Activated CD8-positive, alpha-beta memory T cell treated with anti-CD3 and anti-CD28 coated beads for 1 hour (primary cell): ENCODE results near the gene CDC42BPA.

ENCODE experiments used
- DNase-seq, 2 donors: peaks; one replicate each; pipeline ENCODE4 v3.0.0-alpha.2; 2020; ENCODE audit warnings: low read depth in 1 of 2; ENCODE audit errors: extremely low read depth in 1 of 2

Gene CDC42BPA

DNA sequence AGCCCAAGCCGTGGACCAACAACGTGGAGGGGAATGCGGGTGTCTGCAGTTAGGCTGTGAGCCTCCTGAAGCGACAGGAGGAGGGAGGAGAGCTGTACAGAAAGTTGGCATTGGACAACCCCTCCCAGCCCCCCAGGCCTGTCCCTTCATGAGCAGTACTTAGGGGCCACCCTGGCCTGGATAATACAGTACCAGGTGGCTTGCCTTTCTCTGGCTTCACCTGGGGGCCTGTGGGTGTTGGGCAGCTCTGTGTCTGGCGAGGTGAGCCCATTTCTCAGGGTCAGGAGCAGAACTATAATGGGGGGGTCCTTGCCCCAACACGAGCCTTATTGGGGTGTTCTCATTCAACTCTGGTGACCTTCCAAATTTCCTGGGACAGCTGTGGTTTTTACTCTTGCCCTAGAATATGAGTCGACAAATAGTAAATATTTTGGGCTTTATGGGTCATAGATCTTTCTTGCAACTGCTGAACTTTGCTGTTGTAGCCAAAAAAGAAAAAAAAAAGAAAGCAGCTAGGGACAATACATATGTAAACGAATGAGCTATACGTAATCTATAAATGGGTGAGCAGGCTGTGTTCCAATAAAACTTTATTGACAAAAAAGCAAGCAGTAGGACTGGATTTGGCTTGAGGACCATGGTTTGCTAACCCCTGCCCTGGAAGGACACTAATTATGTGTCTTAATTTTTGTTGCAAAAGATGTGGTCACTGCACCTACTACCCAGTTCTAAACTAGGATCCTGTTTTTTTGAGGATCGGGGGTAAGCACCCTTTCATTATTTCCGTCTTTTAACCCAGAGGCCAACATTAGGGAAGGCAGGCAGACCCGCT is 366.8 kb downstream of the CDC42BPA start:
- no peak for DNase-seq

DNA sequence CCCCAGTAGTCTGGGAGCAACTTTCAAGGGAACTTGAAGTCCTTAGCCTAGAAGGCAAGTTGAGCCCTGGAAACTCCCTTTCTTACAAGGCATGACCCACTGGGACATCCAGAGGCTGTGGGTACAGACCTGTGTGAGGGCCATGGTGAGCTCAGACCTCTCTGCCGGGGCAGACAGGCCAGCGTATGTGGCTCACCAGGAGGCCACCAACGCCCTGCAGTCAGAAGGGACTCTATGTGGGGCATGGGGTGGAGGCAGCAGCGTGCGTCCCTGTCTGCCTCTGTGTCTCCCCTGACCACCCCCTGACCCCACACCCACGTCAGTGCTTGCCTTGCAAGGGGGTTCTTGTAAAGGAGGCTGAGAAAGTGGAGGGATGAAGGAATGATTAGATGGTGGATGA is 367.4 kb downstream of the CDC42BPA start:
- DNase-seq, result no peak

DNA sequence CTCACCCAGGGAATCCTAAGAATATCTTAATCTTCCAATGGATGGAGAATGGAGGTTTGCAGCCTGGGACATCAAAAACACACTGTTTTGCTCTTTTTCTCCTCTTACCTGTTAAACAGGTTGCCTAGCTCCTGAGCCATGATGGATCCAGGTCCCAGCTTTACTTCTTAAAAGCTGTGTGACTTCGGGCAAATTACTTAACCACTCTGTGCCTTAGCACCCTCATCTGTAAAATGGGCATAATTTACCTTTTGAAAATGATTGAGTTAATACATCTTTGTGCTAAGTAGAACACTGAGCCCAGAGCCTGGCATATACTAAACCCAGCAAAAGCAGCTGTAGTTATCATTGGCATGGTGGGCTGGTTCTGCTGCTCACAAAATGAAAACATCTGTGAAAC is 368.0 kb downstream of the CDC42BPA start:
- DNase-seq, result no peak

DNA sequence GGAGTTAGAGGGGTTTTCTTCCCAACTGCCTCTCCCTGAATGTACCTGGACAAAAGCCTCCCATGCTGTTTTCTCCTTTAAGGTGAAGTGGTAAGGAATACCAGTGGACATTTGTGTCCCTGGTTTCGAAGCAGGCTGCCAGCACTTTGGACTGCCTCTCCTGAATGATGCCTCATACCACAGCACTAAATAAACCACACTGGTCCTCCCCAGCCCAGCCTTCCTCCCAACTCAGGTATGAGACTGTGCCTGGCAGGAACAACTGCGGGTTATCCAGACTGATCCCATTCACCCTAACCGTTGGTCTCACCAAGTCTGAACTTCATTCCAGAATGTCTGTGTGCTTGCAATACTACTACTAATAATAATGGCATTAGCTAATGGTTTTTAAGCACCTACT is 368.9 kb downstream of the CDC42BPA start:
- no peak for DNase-seq

DNA sequence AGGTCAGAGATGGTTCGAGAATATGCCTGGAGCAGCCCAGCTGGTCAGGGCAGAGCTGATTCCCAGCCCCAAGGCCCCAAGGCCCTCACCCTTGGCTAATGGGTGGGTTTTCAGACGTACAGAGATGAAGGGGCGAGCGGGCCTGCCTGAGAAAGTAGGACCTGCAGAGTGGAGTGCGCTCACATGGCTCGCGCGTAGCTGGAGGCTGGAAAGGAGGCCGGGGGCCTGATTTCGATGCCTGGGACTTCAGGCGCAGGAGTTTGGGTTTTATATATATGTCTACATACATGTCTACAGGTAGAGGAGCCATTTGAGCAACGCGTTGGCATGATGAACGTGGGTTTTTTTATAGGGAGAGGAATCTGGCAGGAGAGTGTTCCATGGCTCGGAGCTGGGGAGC is 369.3 kb downstream of the CDC42BPA start:
- DNase-seq, result no peak

- no peak for DNase-seq
Measured at GRCh38 chr1:226948480-226948879, 369.8 kb downstream of the CDC42BPA start.

- DNase-seq, result no peak
Measured at GRCh38 chr1:226948051-226948450, 370.2 kb downstream of the CDC42BPA start.

- DNase-seq, result no peak
Measured at GRCh38 chr1:226946841-226947240, 371.5 kb downstream of the CDC42BPA start.

GRCh38 chr1:226946285-226946684 is 372.0 kb downstream of the CDC42BPA start:
- DNase-seq, result no peak

DNA sequence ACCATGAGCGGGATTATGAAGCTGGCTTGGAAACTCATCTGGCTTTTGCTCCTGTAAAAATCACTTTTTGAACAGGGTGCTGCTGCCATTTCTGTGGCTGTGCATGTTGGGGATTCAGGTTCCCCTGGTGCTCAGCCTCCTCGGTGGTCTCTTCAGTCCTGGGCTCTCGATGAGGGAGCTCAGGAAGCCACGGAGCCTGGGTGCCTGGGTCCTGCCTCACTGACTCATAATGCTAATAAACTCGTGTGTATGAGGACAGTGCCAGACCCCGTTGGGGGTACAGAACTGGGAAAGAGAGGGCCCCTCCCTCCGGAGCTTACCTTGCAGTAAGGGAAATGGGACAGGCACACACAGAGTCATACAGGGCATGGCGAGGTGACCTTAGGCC is 372.4 kb downstream of the CDC42BPA start:
- no peak for DNase-seq

DNA sequence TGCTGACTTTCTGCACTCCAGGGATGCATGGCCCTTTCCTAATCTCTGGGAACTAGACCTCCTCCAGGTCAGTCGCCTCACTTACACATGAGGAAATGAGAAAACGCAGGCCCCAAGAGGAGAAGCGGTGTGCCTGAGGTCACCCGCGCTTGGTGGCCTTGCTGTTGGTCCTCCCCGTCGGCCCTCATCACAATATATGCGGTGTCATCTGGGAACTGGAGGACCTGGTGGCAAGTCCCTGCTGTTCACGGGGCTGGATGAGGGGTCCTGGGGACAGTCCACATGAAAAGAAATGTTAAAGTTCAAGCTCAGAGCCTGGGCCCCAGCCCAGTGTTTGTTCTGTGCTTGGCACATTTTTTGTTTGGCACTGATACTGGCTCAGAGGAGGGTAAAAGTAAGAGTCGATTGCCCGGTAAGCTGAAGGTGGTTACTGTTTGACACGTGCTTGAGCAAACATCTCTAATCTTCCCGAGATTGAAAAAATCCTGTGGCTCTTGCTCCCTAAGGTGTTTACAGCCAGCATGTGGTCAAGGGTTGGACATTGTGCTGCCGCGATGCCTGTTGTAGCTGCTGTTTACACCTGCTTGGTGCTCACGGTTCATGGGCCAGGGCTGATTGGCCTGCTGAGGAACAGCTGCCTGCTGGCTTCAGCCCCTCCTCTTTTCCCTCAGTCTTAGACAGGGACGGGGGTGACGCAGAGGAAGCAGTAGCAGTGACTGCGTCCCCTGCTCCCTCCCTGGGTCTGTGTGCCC is 373.0 kb downstream of the CDC42BPA start:
- no peak for DNase-seq

DNA sequence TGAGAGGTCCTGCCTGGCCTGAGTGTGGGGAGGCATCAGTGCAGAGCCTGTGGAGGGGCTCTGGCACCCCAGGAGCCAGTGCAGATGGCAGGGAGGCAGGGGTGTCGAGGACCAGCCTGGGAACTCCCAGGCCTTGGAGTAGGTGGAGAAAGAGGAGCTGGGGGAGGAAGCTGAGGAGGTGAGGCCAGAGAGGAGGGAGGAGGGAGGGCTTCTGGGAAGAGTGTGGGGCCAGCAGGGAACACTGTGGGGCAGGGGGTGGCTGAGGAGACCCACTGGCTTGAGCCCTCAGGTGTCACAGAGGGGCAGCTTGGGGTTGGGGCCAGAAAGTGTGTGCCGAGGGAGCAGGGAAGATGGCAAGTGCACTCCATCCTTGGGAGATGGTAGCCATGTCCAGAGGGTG is 374.4 kb downstream of the CDC42BPA start:
- DNase-seq, result no peak

- no peak for DNase-seq
Measured at GRCh38 chr1:226943156-226943555, 375.1 kb downstream of the CDC42BPA start.

DNA sequence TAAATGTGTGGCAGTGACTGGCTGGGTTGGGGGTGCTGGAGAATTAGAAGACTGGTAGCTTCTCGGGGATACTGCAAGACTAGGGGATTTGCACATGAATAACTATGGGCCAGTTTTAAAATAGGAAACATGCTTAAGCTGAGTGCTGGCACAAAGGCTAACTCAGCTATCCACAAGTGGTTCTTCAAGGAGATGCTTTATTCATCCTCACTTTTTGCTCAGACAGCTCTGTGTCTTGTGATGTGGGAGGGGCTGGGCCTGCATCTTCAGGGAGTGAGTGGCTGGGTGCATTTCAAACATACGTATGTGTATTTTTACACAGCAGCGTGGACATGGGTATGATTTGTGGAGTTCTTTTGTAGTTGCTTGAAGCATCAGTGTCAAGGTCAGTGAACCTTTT is 375.9 kb downstream of the CDC42BPA start:
- DNase-seq, result no peak

DNA sequence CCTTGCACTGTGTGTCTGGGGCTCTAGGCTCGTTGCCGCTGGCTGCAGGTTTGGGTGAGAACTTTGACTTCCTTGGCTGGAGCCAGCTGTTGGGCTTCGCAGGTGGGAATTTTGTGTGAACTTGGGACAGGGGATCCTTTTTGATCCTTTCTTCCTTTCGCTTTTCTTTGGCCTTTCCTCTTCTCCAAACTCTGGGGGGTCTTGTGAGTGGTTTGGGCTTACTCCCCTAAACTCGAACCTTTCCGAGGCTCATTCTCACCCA is 377.6 kb downstream of the CDC42BPA start:
- no peak for DNase-seq

GRCh38 chr1:226940029-226940805 is 378.1 kb downstream of the CDC42BPA start, which contains the start of gene COQ8A:
Gene COQ8A, plus strand, starts transcription at chr1:226940294. Its CDS starts 21,092 bp downstream, at chr1:226961386.
- peak; percentile 94 to 99 for DNase-seq
